ENCODE measurements around the gene RNASE7.

The RNASE7 gene

GRCh38 chr14:21090940-21091663, 48.9 kb downstream of the RNASE7 start:
- no peak for TF ChIP-seq EZH2phosphoT487 (IDR thresholded peaks at IDR 0.05; ENCODE audit: low read depth)
- Histone ChIP-seq H4K20me1 (ENCODE audit: insufficient read depth, low read length) (0 out of 2 replicates have a peak, but pooled peaks cover 6% of the 10 kb centered on the region), H2AFZ (ENCODE audit: low read depth, low read length) (no peak overlapping the region), H3K27ac (ENCODE audit: low read length) (no peak overlapping the region), H3K9me3 (ENCODE audit: insufficient read depth, low read length) (no peaks in the 10 kb centered on the region), H3K4me2 (ENCODE audit: low read length) (no peak overlapping the region), H3K4me3 (ENCODE audit: low read length) (no peak overlapping the region), H3K79me2 (ENCODE audit: low read length) (no peaks in the 10 kb centered on the region), H3K4me1 (ENCODE audit: low read length) (peaks cover 6% of the 10 kb centered on the region; the same call in 1 of the 2 replicates), H3K27me3 (ENCODE audit: low read depth, low read length) (no peaks in the 10 kb centered on the region), H3K36me3 (replicated peaks; ENCODE audit: low read depth, low read length) (peaks cover 15% of the 10 kb centered on the region), H3K9ac (ENCODE audit: low read length) (no peak overlapping the region)

- H3K4me3 ChIP-seq (ENCODE audit: low read length) = no peak overlapping the region
- H3K4me2 ChIP-seq (ENCODE audit: low read length) = no peak overlapping the region
- no peak overlapping the region for H2AFZ ChIP-seq (ENCODE audit: low read depth, low read length)
- TF ChIP-seq CTCF (IDR thresholded peaks at IDR 0.05; ENCODE audit: low read depth, low read length) (no peak), EZH2phosphoT487 (IDR thresholded peaks at IDR 0.05; ENCODE audit: low read depth) (no peak)
- 0 out of 2 replicates have a peak, but pooled peaks cover 6% of the 10 kb centered on the region for H4K20me1 ChIP-seq (ENCODE audit: insufficient read depth, low read length)
- no peaks in the 10 kb centered on the region for H3K79me2 ChIP-seq (ENCODE audit: low read length)
- no peak overlapping the region for H3K9ac ChIP-seq (ENCODE audit: low read length)
- peaks cover 12% of the 10 kb centered on the region for H3K36me3 ChIP-seq (replicated peaks; ENCODE audit: low read depth, low read length)
- no peaks in the 10 kb centered on the region for H3K27me3 ChIP-seq (ENCODE audit: low read depth, low read length)
- H3K4me1 ChIP-seq (ENCODE audit: low read length) = peaks cover 6% of the 10 kb centered on the region; the same call in 1 of the 2 replicates
- no peak overlapping the region for H3K27ac ChIP-seq (ENCODE audit: low read length)
- H3K9me3 ChIP-seq (ENCODE audit: insufficient read depth, low read length) = no peaks in the 10 kb centered on the region
Measured at GRCh38 chr14:21091821-21092272, 49.7 kb downstream of the RNASE7 start.

GRCh38 chr14:21092273-21093011, 50.3 kb downstream of the RNASE7 start:
- H3K4me1 ChIP-seq (ENCODE audit: low read length) = peaks cover 12% of the 10 kb centered on the region; the same call in 1 of the 2 replicates
- H3K4me2 ChIP-seq (ENCODE audit: low read length) = peak overlapping the region; percentile 50; the same call in 1 of the 2 replicates
- H3K4me3 ChIP-seq (ENCODE audit: low read length) = 0 out of 2 replicates have a peak overlapping the region, but pooled peaks have one; percentile 33
- no peak overlapping the region for H2AFZ ChIP-seq (ENCODE audit: low read depth, low read length)
- H3K9ac ChIP-seq (ENCODE audit: low read length) = no peak overlapping the region
- TF ChIP-seq EZH2phosphoT487 (IDR thresholded peaks at IDR 0.05; ENCODE audit: low read depth) (no peak), CTCF (IDR thresholded peaks at IDR 0.05; ENCODE audit: low read depth, low read length) (peak; percentile 99)
- H3K27ac ChIP-seq (ENCODE audit: low read length) = no peak overlapping the region
- H4K20me1 ChIP-seq (ENCODE audit: insufficient read depth, low read length) = 0 out of 2 replicates have a peak, but pooled peaks cover 6% of the 10 kb centered on the region
- no peaks in the 10 kb centered on the region for H3K79me2 ChIP-seq (ENCODE audit: low read length)
- no peaks in the 10 kb centered on the region for H3K9me3 ChIP-seq (ENCODE audit: insufficient read depth, low read length)
- H3K27me3 ChIP-seq (ENCODE audit: low read depth, low read length) = no peaks in the 10 kb centered on the region
- H3K36me3 ChIP-seq (replicated peaks; ENCODE audit: low read depth, low read length) = peaks cover 11% of the 10 kb centered on the region

- TF ChIP-seq EZH2phosphoT487 (IDR thresholded peaks at IDR 0.05; ENCODE audit: low read depth) (no peak), CTCF (IDR thresholded peaks at IDR 0.05; ENCODE audit: low read depth, low read length) (no peak)
- H3K27me3 ChIP-seq (ENCODE audit: low read depth, low read length) = no peaks in the 10 kb centered on the region
- no peaks in the 10 kb centered on the region for H3K9me3 ChIP-seq (ENCODE audit: insufficient read depth, low read length)
- H3K4me3 ChIP-seq (ENCODE audit: low read length) = no peak overlapping the region
- no peaks in the 10 kb centered on the region for H3K79me2 ChIP-seq (ENCODE audit: low read length)
- no peak overlapping the region for H3K9ac ChIP-seq (ENCODE audit: low read length)
- H3K36me3 ChIP-seq (replicated peaks; ENCODE audit: low read depth, low read length) = peaks cover 11% of the 10 kb centered on the region
- no peak overlapping the region for H3K27ac ChIP-seq (ENCODE audit: low read length)
- H3K4me1 ChIP-seq (ENCODE audit: low read length) = peaks cover 13% of the 10 kb centered on the region; the same call in 1 of the 2 replicates
- H4K20me1 ChIP-seq (ENCODE audit: insufficient read depth, low read length) = 0 out of 2 replicates have a peak, but pooled peaks cover 6% of the 10 kb centered on the region
- no peak overlapping the region for H2AFZ ChIP-seq (ENCODE audit: low read depth, low read length)
- H3K4me2 ChIP-seq (ENCODE audit: low read length) = no peak overlapping the region
Measured at GRCh38 chr14:21093018-21093417, 50.9 kb downstream of the RNASE7 start.

All from OCI-LY3 (cell line).